Measurements from ENCODE around the gene SYT9.

The SYT9 gene, protein sequence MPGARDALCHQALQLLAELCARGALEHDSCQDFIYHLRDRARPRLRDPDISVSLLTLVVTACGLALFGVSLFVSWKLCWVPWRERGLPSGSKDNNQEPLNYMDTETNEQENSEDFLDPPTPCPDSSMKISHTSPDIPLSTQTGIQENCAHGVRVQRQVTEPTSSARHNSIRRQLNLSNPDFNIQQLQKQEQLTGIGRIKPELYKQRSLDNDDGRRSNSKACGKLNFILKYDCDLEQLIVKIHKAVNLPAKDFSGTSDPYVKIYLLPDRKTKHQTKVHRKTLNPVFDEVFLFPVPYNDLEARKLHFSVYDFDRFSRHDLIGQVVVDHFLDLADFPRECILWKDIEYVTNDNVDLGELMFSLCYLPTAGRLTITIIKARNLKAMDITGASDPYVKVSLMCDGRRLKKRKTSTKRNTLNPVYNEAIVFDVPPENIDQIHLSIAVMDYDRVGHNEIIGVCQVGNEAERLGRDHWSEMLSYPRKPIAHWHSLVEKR

DNA sequence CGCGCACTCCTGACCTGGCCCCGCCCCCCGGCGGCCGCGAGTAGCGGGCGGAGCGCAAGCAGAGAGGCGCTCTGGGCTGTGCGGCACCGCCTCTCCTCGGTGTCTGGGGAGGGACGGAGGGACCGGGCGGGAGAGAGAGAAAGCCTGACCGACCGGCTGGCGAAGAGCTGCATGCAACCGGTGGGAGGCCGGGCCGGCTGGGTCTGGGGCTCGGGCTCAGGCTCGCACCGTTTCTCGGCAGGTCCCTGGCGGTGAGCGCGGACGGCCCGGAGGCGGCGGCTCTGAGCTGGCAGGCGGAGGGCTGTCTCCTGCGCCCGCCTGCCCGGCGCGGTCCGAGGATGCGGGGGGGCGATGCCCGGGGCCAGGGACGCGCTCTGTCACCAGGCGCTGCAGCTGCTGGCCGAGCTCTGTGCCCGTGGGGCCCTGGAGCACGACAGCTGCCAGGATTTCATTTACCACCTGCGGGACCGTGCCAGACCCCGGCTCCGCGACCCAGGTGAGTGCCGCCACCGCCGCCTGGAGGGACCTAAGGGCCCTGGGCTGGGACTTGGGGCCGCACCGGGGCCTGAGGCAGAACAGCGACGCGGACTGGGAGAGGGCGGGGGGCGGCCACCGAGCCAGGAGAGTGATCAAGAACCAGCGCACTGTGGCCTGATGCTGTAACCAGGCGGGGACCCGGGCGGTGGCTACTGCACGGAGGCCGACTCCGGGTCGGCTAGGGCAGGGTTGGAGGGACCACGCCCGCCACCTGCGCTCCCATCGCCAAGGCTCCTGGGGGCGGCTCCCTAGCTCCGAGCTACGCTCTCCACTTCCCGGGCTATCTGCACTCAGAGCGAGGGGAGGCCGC lies at the start of gene SYT9:
SYT9 (plus strand) TSS at position 69 of the 847 bp plus-strand sequence; CDS start at position 352, 283 bp downstream.
- DNase-seq: no peak

- DNase-seq: no peak
These were observed 49.3 kb upstream of the SYT9 start for GRCh38 chr11:7202412-7202811.

GRCh38 chr11:7204778-7205177 lies 46.9 kb upstream of the SYT9 start:
- no peak for DNase-seq

DNA sequence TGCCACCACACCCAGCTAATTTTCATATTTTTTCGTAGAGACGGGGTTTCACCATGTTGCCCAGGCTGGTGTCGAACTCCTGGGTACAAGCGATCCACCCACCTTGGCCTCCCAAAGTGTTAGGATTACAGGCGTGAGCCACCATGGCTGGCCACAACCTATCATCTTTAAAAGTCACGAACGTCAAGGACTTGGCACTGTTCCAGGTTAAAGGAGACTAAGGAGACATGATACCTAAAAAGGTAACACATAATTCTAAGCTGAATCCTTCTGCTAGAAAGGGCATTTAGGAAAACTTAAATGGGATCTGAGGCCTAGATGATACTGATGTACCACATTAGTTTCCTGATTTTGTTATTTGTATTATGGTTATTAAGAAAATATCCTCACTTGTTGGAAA lies 43.3 kb upstream of the SYT9 start:
- no peak for DNase-seq

DNA sequence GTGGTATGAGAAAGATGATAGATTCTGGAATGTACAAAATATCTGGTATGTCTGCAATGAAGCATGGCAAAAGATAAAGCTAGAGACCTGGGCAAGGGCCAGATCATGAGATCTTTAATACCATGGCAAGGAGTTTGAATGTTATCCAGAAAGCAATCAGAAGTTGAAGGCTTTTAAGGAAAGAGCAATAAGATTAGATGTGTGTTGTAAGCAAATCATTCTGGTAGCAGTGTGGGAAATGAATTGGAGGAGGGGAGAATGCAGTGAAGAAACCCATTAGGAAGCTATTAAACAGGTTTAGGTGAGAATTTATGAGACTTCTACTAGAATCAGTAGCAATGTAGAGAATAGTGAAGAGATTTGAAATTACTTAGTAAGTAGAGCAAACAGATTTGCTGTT lies 32.2 kb upstream of the SYT9 start:
- DNase-seq: no peak

DNA sequence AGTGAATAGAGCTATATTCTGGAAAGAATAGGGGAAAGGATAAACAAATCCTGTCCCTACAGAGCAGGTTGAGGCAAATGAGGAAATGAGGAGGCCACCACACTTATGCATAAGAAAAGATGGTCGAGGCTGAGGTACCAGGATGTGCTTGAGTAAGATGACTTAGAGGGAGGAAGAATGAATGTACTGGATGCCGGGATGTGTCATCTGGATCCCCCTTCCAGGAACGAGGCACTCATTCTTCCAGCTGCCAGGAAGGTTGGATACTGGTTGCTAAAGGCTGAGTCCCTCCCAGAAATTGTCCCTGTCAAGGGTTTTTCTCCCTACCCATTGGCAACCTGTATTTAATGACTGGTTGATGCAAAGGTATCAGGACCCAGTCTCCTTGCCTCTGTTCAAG lies 31.1 kb upstream of the SYT9 start:
- no peak for DNase-seq

DNA sequence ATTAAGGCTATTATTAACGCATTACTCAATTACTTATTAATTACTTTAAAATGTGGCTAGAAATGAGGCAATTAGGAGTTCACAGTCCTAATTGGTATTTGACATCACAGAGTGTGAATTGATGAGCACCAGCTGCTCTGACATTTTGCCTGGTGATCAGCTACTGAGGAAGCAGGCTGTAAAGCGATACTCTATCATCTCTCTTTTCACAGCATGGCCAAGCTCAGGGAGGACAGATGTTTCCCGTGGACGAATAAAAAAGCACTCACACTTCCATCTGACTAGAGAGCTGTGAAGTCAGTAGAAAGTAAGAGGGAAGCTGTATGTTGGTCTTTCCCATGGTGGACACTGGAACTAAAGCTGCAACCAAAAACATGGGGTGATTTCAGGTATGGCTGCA lies 29.1 kb upstream of the SYT9 start:
- DNase-seq: no peak

DNA sequence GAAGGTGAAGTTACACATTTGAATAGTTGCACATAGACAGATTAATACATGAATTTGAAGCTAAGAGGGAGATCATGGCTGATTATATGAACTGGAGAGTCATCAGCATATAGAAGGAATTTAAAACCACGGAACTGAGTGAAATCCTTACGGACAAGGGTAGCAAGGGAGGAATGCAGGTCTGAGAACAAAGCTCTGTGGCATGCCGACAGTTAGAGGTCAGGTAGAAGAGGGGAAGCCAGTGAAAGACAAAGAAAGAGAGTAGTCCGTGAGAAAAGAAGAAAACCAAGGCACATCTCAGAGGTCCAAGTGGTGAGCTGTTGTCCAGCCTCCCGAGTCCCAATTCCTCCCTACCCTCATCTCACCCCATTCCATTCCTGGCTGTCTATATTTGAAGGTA lies 11.8 kb upstream of the SYT9 start:
- no peak for DNase-seq

DNA sequence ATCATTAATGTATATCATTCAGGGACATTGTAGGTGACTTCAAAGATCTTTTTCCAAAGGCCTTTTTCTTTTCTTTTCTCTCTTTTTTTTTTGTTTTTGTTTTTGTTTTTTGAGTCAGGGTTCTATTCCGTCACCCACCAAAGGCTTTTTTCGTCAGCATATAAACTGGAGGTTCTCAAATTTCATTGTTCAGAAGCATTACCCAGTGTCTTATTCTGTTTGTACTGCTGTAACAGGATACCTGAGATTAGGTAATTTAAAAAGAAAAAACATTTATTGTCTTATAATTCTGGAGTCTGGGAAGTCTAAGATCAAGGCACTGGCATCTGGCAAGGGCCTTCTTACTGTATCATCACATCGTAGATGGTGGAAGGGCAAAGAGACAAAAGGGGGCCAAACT lies 6.4 kb upstream of the SYT9 start:
- DNase-seq: no peak

DNA sequence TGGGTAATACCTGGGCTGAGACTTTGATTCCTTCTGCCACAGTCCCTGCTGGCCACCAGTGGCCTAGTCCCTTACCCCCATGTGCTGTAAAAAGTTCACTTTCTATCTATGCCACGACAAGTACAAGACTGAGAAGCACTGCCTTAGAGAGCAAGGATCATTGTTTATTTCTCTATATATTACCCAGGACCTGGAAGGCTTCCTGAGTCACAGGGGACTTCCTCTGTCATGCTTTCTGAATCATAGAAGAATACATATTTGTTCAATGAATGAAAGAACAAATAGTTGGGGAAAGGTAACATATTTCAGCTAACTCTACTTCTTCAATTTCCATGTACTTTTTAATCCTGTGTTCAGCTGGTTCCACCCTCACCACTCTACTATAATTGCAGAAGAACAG lies 5.5 kb upstream of the SYT9 start:
- DNase-seq: no peak

GRCh38 chr11:7250166-7250565 lies 1.5 kb upstream of the SYT9 start:
- DNase-seq: no peak

DNA sequence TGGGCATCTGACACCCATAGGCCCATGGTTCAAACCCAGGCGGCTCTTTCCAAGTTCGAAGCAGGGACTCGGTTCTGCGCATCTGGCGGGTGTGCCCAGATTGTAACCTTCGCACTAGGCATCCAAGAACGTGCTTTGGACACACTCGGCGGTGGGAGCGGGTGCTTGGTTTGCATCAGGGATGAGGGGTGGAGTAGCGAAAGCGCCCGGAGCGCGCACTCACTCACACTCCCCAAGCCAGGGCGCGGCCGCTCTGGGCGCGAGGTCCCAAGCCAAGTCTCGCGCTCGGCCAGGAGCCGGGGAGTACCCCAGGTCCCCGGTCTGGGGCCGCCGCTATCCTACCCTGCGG lies 243 bp upstream of the SYT9 start:
- DNase-seq: no peak

DNA sequence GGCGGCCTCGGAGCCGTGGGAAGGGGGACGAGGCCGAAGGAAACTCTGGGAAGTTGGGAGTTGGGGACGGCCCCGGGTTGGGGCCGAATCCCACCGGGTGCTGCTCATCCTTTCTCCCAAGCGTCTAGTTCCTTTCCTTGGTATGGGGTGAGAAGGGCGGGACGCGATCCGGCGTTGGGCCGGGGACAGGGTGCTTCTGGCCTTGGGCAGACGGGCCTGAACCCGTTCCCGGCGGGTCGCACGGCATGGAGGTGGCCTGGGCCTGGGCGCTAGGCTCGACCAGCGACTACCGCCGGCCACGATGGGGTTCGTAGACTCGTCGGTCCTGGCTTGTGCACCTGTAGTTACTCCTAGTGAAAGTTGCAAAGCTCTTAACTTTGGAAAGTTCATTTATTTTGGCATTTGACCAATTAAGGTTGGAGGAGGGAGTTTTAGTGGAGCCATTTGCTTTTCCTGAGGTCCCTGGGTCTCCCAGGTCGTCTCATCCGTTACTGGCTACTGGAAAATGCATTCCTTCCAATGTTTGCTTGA lies 1.0 kb downstream of the SYT9 start:
- no peak for DNase-seq

DNA sequence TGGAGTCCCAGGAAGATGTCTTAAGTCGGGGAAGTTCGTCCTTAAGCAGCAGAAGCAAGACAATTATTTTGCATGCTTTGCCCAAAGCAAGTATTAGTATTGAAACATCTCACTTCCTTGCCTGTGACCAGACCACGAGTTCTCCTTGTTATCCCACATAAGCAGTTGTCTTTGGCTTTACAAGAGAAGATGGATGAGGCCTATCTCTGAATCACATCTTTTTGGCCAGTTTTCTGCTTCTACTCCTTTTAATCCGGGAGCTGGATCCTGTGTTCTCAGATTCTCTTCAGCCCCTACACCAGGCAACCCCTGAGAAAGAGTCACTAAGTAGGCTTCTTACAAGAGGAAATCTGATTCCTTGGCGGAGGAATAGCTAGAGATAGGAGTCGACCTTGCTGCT lies 2.1 kb downstream of the SYT9 start:
- DNase-seq: no peak

GRCh38 chr11:7254731-7255291 lies 3.1 kb downstream of the SYT9 start:
- DNase-seq: no peak

DNA sequence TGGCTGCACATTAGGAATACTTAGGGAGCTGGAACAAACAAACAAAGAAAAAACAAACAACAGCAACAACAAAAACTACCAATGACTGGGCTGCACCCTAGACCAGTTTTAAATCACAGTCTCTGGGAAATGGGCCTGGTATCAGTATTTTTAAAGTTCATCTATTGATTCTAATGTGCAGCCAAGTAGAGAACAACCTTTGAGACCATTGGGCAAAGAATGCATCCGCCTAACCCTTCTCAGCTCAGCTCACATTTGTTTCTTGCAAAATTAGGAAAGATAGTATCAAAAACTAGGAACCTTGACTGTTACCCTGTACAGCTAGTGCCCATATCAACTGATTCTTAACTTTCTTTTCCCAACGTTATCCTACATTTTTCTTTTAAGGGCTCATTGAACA lies 5.2 kb downstream of the SYT9 start:
- DNase-seq: no peak

GRCh38 chr11:7257724-7258123 lies 6.0 kb downstream of the SYT9 start:
- DNase-seq: no peak

DNA sequence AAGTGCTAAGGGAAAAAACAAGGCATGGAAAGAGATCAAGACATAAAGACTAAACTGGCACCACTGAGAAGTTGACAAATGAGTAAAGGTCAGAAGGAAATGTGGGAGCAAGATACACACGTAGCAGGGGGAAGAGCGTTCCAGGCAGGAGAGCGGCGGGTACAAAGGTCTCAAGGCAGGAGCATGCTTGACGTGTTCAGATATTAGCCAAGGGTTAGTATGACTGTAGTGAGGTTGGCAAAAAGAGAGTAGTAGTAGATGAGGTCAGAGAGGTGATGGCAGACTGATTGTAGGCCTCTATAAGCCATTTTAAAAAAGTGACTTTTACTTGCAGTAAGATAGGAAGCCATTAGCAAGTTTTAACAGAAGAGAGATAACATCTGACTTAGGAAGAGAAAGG lies 9.9 kb downstream of the SYT9 start:
- DNase-seq: no peak

DNA sequence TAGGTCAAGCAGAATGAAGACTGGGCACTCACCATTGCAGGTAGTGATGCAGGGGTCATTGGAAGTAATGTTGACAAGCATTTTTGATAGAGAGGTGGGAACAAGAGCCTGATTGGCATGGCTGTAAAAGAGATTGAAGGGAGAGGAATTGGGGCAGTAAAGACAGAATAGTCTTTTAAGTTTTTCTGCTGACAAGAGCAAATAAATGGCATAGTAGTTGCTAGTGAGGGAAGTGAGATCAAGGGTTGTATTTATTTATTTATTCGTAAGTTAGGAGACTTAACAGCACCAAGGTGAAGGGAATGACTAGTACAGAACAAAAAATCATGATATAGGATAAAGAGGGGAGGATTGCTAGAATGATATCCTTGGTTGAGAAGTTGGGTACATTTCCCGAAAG lies 11.0 kb downstream of the SYT9 start:
- no peak for DNase-seq

- no peak for DNase-seq
These were observed 12.1 kb downstream of the SYT9 start for GRCh38 chr11:7263842-7264241.

DNA sequence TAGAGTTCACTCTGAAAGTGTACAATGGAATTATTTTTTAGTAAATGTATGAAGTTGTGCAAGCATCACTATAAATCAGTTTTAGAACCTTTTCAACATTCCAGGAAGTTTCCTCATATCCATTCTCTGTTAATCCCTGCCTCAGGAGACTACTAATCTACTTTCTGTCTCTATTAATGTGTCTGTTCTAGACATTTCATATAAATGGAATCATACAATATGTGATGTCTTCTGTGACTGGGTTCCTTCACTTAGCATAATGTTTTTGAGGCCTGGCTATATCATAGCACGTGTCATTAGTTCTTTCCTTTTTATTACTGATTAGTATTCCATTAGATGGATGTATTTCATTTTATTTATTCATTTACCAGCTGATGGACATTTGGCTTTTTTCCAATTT lies 17.1 kb downstream of the SYT9 start:
- no peak for DNase-seq

GRCh38 chr11:7270233-7270865 lies 18.6 kb downstream of the SYT9 start:
- no peak for DNase-seq

DNA sequence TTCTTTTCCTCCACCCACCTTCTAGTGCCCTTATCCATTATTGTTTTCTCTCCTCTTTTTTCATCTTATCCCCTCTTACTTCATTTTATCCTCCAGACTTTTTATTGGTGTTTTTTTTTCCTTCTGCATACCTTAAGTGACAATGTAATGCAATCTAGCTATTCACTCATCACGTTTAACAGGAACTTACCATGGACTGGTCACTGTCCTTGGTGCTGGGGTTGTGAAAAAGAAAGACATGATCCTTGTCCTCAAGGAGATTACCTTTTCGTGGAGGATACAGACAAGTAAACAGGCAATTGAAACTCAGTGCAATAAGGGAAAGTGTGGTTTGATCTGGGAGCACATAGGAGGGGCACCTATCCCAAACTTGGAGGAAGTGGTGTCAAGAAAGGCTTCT lies 20.7 kb downstream of the SYT9 start:
- DNase-seq: no peak

Data from activated CD4-positive, CD25-positive, alpha-beta regulatory T cell treated with anti-CD3 and anti-CD28 coated beads, Interleukin-2, amount 50 U/mL, for 72 hours (primary cell).